ENCODE results near the gene IFI44. TPM values are rescaled to one million over a fixed set of nuclear protein-coding genes. Genes with fewer than 3 reads are reported as not detected.
A peak's percentile ranks its signal among the peaks of the same experiment; 100 is the strongest.

Gene IFI44
- total RNA-seq, 1 donor = 35.8 TPM

DNA sequence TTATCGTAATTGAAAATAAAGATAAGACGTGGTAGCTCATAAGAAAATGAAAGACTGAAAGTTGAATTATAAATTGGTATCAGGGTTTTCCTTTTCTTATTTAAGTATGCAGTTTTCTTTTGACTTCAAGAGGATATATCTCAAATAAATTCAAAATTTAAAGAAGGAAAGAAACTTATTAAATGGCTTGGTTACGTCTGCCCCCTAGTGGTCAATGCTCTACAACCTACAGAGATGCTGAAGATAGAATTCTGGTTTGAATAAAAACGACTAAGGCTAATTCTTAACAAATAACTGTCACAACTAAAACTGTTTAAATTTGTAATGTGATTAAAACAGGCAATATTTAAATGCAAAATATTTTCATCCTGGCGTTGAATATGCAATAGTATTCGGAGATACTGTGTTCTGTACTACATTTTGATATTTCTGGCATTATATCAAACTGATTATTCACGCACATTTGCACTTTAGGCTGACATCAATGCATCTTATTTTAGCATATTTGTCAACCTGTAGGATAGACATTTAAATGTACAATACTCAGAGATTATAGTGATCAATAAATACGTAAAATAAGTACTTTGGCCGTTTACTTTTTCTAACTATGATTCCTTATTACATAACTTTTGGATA, 26.8 kb downstream of the IFI44 start:
- Histone ChIP-seq H3K27ac (ENCODE audit: low read depth, low read length) (no peak overlapping the region), H3K4me1 (ENCODE audit: insufficient read depth, low read length) (peaks cover 5% of the 10 kb centered on the region), H3K4me3 (ENCODE audit: insufficient read depth, low read length) (no peak overlapping the region), H3K79me2 (ENCODE audit: insufficient read depth, low read length) (no peaks in the 10 kb centered on the region), H3K36me3 (ENCODE audit: insufficient read depth, low read length) (no peaks in the 10 kb centered on the region), H3K9me3 (ENCODE audit: low read depth, low read length) (no peaks in the 10 kb centered on the region), H3K4me2 (ENCODE audit: insufficient read depth, low read length) (no peak overlapping the region), H4K20me1 (ENCODE audit: insufficient read depth, low read length) (no peaks in the 10 kb centered on the region), H2AFZ (ENCODE audit: low read length) (no peak overlapping the region), H3K27me3 (ENCODE audit: insufficient read depth, low read length) (no peaks in the 10 kb centered on the region)
- no peak for DNase-seq (ENCODE audit: insufficient read length, low spot score, missing footprints)
- TF ChIP-seq, protein P1, sequence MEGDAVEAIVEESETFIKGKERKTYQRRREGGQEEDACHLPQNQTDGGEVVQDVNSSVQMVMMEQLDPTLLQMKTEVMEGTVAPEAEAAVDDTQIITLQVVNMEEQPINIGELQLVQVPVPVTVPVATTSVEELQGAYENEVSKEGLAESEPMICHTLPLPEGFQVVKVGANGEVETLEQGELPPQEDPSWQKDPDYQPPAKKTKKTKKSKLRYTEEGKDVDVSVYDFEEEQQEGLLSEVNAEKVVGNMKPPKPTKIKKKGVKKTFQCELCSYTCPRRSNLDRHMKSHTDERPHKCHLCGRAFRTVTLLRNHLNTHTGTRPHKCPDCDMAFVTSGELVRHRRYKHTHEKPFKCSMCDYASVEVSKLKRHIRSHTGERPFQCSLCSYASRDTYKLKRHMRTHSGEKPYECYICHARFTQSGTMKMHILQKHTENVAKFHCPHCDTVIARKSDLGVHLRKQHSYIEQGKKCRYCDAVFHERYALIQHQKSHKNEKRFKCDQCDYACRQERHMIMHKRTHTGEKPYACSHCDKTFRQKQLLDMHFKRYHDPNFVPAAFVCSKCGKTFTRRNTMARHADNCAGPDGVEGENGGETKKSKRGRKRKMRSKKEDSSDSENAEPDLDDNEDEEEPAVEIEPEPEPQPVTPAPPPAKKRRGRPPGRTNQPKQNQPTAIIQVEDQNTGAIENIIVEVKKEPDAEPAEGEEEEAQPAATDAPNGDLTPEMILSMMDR (IDR thresholded peaks at IDR 0.05; ENCODE audit: extremely low read depth, low read depth, low read length) = peak; percentile 83

DNA sequence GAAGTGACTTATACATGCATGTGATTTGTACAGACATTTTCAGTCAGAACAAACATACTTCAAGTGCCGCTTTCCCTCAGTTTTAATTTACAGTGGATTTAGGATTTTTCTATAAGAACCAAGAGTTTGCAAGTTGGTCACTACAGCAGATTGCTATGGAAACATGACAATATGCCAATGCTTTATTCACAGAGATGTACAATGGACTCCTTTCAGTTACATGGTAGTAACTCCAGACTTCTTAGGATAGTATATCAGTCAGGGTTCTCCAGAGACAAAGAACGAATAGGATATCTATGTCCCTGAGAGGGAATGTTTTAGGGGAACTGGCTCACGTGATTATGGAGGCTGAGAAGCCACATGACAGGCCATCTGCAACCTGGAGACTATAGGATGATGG, 27.4 kb downstream of the IFI44 start:
- Histone ChIP-seq H4K20me1 (ENCODE audit: insufficient read depth, low read length) (no peaks in the 10 kb centered on the region), H2AFZ (ENCODE audit: low read length) (no peak overlapping the region), H3K4me1 (ENCODE audit: insufficient read depth, low read length) (peaks cover 5% of the 10 kb centered on the region), H3K79me2 (ENCODE audit: insufficient read depth, low read length) (no peaks in the 10 kb centered on the region), H3K36me3 (ENCODE audit: insufficient read depth, low read length) (no peaks in the 10 kb centered on the region), H3K4me3 (ENCODE audit: insufficient read depth, low read length) (no peak overlapping the region), H3K9me3 (ENCODE audit: low read depth, low read length) (no peaks in the 10 kb centered on the region), H3K4me2 (ENCODE audit: insufficient read depth, low read length) (no peak overlapping the region), H3K27me3 (ENCODE audit: insufficient read depth, low read length) (no peaks in the 10 kb centered on the region), H3K27ac (ENCODE audit: low read depth, low read length) (no peak overlapping the region)
- no peak for DNase-seq (ENCODE audit: insufficient read length, low spot score, missing footprints)
- TF ChIP-seq, protein P1 (IDR thresholded peaks at IDR 0.05; ENCODE audit: extremely low read depth, low read depth, low read length) = no peak

DNA sequence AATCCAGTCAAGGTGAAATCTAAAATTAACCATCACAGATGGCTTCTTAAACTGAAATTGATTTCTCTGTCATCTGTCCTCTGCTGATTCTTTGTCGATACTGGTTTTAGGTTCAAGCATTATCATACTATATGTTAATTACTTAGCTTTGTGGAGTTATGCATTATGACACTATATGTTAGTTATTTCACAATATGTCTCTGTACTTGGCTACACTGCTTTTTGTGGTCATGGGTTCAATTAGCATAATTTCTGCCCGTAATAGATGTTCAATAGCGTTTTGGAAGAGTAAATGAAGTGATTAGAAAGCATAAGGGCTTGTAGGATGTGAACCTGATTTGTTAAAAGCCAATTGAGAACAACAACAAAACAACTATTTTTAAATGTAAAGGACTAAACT, 28.2 kb downstream of the IFI44 start:
- Histone ChIP-seq H2AFZ (ENCODE audit: low read length) (peak overlapping the region; percentile 74), H3K27ac (ENCODE audit: low read depth, low read length) (no peak overlapping the region), H3K4me3 (ENCODE audit: insufficient read depth, low read length) (no peak overlapping the region), H3K27me3 (ENCODE audit: insufficient read depth, low read length) (no peaks in the 10 kb centered on the region), H3K36me3 (ENCODE audit: insufficient read depth, low read length) (no peaks in the 10 kb centered on the region), H3K4me2 (ENCODE audit: insufficient read depth, low read length) (no peak overlapping the region), H3K9me3 (ENCODE audit: low read depth, low read length) (no peaks in the 10 kb centered on the region), H3K4me1 (ENCODE audit: insufficient read depth, low read length) (peaks cover 5% of the 10 kb centered on the region), H3K79me2 (ENCODE audit: insufficient read depth, low read length) (no peaks in the 10 kb centered on the region), H4K20me1 (ENCODE audit: insufficient read depth, low read length) (no peaks in the 10 kb centered on the region)
- TF ChIP-seq, protein P1 (IDR thresholded peaks at IDR 0.05; ENCODE audit: extremely low read depth, low read depth, low read length) = no peak
- DNase-seq (ENCODE audit: insufficient read length, low spot score, missing footprints) = no peak

DNA sequence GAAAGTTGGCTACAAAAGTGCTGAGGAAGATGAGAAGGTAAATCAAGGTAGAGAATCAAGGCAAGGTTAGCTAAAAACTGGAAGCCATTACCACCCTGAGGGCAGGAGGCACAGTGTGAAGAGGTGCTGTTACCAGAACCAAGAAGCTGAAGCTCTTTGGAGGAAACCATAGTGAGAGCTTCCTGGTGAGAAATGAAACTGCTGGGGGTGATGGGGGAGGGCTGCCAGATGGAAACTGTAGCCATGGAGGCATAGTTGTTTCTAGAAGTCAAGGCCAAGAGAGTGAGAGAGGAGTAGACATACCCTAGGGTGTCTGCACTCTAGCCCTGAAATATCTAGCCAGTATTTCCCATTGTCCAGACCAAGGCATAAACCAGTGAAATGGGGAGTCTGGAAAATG, 28.7 kb downstream of the IFI44 start:
- Histone ChIP-seq H3K4me3 (ENCODE audit: insufficient read depth, low read length) (no peak overlapping the region), H3K36me3 (ENCODE audit: insufficient read depth, low read length) (no peaks in the 10 kb centered on the region), H3K4me1 (ENCODE audit: insufficient read depth, low read length) (peaks cover 5% of the 10 kb centered on the region), H3K4me2 (ENCODE audit: insufficient read depth, low read length) (peak overlapping the region; percentile 12), H3K27me3 (ENCODE audit: insufficient read depth, low read length) (no peaks in the 10 kb centered on the region), H4K20me1 (ENCODE audit: insufficient read depth, low read length) (no peaks in the 10 kb centered on the region), H3K79me2 (ENCODE audit: insufficient read depth, low read length) (no peaks in the 10 kb centered on the region), H3K27ac (ENCODE audit: low read depth, low read length) (no peak overlapping the region), H3K9me3 (ENCODE audit: low read depth, low read length) (no peaks in the 10 kb centered on the region), H2AFZ (ENCODE audit: low read length) (peak overlapping the region; percentile 74)
- TF ChIP-seq, protein P1 (IDR thresholded peaks at IDR 0.05; ENCODE audit: extremely low read depth, low read depth, low read length) = no peak
- DNase-seq (ENCODE audit: insufficient read length, low spot score, missing footprints) = no peak
